Measurements from ENCODE around the gene CNN2.

The CNN2 gene

DNA sequence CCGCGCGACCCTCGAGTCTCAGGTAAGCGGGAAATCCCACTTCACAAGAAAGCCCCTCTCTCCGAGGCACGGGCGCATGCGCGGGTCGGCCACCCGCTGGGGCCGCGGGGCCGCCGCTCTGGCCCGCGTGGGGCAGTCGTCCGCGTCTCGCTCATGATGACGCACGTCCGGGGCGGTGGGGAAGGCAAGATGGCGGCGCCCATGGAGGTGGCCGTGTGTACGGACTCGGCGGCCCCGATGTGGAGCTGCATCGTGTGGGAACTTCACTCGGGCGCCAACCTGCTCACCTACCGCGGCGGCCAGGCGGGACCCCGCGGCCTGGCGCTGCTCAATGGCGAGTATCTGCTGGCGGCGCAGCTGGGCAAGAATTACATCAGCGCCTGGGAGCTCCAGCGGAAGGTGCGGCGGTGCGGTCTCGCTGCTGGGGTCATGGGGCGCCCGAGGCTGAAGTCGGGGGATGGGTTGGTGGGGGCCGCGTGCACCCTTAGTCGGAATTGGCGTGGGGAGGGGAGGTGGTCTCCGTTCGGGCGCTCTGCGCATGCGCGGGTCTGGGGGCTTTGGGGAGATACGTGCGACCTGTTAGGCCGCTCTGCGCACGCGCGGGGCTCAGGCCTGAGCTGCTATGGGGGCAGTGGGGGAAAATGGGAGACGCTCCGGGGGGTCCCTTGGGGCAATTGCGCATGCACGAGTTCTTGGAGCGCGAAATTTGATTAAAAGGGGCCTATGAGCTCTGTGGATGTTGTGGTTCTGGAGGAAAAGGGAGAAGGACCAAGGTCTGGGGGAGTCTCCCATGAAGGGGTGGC lies 42.0 kb upstream of the CNN2 start, which contains the start of gene WDR18:
Gene WDR18 (plus strand): TSS at position 181 of the 803 bp plus-strand sequence. CDS start 9 bp downstream, at position 190.
- TF ChIP-seq CTCF (IDR thresholded peaks at IDR 0.05; ENCODE audit: low read depth, low read length, missing control alignments), result no peak
- H3K4me3 ChIP-seq (ENCODE audit: low read depth, low read length), result peak within 1 kb of the TSS; percentile 95
- peak; percentile 70 for DNase-seq (ENCODE audit: low read depth)
- in situ Hi-C loops (cut with HindIII; ENCODE audit: low sequenced_read_pairs), result no loop called here

DNA sequence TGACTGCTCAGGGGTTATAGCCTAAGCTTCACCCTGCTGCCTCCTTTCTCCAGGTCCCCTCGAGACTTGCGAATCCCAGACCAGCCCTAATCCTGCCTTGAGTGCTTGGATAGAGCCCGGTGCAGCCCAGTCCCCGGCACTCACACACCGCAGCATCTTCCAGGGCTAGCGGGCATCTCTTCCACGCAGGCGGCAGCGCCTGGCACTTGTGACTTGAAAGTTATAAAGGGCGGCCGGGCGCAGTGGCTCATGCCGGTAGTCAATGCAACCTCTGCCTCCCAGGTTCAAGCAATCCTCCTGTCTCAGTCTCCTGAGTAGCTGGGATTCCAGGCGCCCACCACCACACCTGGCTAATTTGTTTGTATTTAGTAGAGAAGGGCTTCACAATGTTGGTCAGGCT lies 40.3 kb upstream of the CNN2 start:
- in situ Hi-C loops (cut with HindIII; ENCODE audit: low sequenced_read_pairs), result no loop called here
- no peak for TF ChIP-seq CTCF (IDR thresholded peaks at IDR 0.05; ENCODE audit: low read depth, low read length, missing control alignments)

DNA sequence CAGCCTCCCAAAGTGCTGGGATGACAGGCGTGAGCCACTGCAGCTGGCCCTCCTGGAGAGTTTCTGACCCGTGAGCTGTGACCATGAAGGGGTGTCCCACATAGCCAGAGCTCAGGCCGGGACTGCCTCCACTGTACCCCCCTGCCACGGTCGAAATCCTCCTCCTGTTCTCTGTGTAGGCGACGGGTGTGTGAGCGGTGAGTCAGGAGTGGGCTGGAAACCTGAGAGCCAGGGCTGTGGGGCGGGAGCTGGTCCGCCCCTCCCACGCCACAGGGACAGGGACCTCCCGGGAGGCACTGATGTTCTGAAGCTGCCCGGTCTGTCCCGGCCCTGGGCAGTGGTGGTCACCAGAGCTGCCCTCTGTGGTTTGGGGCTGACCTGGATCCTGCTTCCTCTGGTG lies 38.3 kb upstream of the CNN2 start:
- no peak for TF ChIP-seq CTCF (IDR thresholded peaks at IDR 0.05; ENCODE audit: low read depth, low read length, missing control alignments)
- no peak for DNase-seq (ENCODE audit: low read depth)
- H3K4me3 ChIP-seq (ENCODE audit: low read depth, low read length), result no peak overlapping the region
- in situ Hi-C loops (cut with HindIII; ENCODE audit: low sequenced_read_pairs), result no loop called here

More for the DNA sequence above, 40.3 kb upstream of the CNN2 start:
- no peak overlapping the region for H3K4me3 ChIP-seq (ENCODE audit: low read depth, low read length)
- no peak for DNase-seq (ENCODE audit: low read depth)

DNA sequence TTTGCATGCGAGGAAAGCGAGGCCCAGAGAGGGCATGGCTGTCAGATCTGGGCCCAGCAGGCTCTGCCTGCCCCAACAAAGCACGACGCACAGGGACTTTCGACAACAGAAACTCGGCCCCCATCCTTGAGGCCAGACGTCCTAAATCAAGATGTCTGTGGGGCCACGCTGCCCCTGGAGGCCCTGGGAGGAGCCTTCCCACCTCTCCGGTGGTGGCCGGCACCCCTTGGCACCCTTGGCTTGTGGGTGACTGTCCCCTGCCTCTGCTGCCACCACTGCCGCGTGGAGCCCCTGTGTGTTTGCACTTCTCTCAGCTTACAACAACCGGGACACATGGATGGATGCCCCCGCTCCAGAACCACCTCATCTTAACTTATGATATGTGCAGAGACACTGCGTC lies 37.9 kb upstream of the CNN2 start:
- no peak for TF ChIP-seq CTCF (IDR thresholded peaks at IDR 0.05; ENCODE audit: low read depth, low read length, missing control alignments)
- DNase-seq (ENCODE audit: low read depth), result no peak
- in situ Hi-C loops (cut with HindIII; ENCODE audit: low sequenced_read_pairs), result no loop called here
- no peak overlapping the region for H3K4me3 ChIP-seq (ENCODE audit: low read depth, low read length)

DNA sequence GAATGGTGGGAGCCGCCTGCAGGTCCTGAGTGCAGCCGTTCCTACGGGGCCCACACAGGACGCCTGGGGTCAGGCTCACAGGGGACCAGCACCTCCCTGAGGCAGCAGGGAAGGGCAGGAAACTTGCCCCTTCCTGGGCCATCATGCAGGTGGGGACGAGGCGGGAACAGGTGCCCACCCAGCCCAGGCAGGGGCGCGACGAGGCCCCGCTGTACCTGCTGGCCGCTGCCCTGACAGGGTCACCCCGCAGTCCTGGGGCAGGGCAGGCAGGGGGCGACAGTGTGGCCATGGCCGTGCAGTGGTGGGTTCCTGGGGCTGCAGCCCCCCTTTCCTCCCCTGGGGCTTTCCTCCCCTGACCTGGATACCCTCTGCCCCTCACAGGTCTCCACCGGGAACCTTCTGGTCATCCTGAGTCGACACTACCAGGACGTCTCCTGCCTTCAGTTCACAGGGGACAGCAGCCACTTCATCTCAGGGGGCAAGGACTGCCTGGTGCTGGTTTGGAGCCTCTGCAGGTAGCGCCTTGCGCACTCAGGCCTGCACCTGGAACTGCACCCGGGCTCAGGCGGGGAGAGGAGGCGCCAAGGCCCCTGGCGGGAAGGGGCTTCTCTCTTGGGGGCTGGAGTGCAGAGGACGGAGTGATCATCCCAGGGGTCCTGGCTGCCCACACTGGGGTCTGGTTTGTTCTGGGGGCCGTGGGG lies 36.9 kb upstream of the CNN2 start:
- DNase-seq (ENCODE audit: low read depth), result no peak
- H3K4me3 ChIP-seq (ENCODE audit: low read depth, low read length), result no peak overlapping the region
- TF ChIP-seq CTCF (IDR thresholded peaks at IDR 0.05; ENCODE audit: low read depth, low read length, missing control alignments), result peak; percentile 37
- in situ Hi-C loops (cut with HindIII; ENCODE audit: low sequenced_read_pairs), result no loop called here

DNA sequence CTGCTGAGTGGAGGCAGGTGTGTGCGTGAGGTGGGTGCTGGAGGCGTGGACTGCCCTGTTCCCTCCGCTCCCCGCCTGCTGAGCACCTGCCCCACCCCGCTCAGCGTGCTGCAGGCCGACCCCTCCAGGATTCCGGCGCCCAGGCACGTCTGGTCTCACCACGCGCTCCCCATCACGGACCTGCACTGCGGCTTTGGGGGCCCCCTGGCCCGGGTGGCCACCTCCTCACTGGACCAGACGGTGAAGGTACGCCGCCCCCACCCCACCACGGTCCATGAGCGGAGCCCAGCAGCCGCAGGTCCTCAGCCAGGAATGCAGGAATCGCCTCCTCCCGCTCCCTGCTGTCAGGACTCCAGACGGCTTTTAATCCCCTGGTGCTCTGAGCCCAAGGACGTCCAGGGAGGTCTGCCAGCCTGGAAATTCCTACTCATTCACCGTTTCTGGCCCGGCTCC lies 36.3 kb upstream of the CNN2 start:
- H3K4me3 ChIP-seq (ENCODE audit: low read depth, low read length), result no peak overlapping the region

More for the DNA sequence above, 36.3 kb upstream of the CNN2 start:
- in situ Hi-C loops (cut with HindIII; ENCODE audit: low sequenced_read_pairs), result no loop called here
- DNase-seq (ENCODE audit: low read depth), result no peak
- no peak for TF ChIP-seq CTCF (IDR thresholded peaks at IDR 0.05; ENCODE audit: low read depth, low read length, missing control alignments)
